HG02973 (cell line): Measurements from ENCODE around the gene NINJ1.
"Not testable (repeated sequence)": the region's sequence is repeated elsewhere in the genome, so short reads cannot be mapped to it uniquely, and the experiment has no call there.

ENCODE experiments used
- ATAC-seq: cut with Tn5 transposase; IDR thresholded peaks from one replicate; pipeline ENCODE4 v1.9.1; 2021; ENCODE audit warnings: moderate library complexity; ENCODE audit not compliant: unreplicated experiment

The NINJ1 gene

DNA sequence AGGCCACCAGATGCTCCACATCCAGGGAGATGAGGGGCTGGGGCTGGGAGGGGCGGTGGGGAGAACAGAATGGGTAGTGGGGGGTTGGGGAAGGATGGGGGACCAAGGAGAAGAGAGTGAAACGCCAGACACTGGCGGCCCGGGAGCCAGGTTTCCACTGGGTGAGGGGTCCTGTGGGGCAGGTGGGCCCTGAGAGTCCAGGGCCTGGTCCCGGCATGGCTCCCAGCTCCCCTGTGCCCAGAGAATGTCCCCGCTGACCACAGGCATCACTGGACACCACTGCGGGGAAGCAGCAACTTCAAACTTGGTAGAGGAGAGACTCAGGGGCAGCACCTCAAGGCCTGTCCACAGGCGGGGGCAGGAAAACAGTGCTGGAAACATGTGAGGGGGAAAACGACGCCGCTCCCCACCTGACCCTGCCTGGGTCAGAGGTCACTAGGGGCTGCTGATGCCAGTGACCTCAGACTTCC lies 13.2 kb downstream of the NINJ1 start:
- no peak for ATAC-seq

DNA sequence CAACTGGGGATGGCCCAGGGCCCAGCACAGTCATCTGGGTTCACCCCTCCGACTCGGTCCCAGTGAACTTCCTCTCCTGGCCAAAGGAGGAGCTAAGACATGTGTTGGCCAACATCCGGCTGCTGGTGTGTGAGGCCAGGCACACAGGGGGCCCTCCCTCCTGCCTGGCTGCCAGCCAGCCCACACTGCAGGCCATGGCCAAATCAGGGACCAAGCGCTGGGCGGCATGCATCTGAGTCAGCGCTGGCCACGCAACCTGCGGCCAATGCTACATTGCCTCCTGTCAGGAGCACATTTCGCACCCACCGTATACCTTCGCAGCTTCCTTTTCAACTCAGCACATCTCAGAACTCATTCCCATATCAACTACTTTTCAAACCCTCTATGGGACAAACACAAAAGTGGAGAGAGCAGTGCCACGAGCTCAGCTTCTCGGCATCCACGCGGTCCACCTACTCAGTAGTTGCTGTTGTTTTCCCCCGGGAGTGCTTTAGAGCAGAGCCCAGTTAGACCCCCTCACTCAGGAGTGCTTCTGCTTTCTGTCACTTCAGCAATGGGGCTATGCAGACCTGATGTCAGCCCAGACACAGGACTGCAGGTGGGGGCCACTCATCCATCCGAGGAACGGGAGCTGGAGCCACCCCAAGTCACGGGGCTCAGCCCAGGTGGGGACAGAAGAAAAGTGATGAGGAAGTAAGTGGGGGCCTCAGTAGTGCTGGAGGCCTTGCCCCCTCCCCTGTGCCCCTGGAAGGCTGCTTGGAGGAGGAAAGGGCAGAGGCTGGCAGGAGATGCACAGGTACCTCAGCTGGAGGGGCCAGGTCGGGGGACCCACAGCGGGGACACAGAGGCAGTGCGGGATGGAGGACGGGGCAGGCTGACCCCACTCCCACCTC lies 13.9 kb downstream of the NINJ1 start:
- peak; percentile 88 for ATAC-seq

DNA sequence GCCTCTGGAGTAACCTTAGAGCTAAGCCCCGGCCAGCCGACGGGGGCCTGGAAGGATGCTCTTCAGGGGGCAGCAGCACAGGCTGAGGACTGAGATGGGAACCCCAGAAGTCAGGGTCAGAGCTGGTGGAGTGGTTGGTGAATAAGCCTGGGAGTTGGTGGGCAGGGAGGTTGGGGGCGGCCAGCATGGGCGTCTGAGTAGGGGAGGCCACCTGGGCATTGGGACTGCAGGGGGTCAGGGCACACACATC lies 14.4 kb downstream of the NINJ1 start:
- ATAC-seq = no peak

DNA sequence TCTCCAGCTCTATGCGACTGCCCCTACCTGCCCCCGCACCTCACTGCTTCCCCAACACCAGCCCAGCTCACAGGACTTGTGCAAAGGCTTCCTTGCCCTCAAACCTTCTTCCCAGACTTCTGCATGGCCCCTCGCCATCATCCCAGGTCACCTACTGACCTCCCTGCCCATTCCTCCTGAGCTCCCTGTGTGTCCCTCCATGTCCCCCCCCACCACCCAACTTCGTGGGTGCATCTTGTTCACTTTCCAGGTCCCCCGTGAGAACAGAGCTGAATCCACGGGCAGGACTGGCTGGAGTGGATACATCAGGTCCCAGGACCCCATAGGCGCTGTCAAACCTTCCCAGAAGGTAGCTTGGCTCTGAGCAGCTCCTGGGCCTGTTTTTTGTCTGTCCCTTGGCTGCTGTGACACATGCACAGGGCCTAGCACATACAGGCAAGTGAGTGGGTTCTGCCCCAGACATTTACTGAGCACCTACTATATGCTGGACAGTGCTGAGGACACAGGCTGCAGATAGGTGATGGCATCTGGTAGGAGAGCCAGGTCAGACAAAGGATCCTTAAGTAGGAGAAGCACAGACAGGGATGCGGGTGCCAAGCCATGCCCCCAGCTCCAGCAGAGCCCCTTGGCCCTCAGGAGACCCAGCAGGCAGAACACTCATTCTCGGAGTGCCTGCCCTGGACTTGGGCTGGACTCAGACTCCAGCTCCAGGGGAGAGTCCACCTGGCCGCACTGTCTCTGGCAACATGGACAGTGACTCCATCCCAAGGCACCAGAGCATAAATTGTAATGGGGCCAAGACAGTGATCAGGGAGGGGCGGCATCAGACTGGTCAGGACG lies 15.0 kb downstream of the NINJ1 start:
- ATAC-seq = no peak

DNA sequence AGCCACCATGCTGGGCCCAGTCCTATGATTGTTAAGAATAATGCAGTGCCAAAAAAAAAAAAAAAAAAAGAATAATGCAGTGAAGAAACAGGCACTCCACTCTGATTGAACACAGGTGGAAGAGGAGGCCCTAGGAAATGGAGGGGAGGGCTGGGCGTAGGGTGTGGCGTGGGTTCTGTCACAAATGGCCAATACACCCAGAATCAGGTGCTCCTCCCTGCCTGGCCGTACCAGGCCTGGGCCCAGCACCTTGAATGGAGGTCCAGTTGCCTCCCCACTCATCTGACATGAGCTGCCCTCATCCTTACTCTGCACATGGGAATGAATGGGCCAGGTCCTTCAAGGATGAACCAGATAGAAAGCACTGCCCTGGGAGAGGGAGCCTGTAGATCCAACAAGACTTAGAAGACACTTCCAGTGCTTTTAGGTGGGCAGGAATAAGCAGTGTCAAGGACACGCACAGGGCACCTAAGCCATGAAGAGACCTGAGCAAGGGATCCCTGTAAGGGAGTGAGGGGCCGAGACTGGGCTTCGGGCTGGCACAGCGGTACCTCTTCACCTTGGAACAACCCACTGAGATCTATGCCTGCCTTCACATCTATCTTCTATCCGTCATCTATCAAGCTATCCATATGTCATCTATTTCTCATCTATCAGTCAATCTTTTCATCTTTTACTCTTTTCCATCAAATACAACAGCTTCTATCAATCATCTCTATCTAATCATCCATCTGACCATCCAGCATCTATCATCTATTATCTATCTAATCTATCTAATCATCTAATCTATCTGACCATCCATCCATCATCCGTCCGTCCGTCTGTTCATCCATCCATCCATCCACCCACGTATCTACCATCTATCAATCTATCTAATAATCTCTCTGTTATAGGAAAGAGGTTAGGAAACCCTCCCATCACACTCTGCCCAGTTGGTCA lies 15.9 kb downstream of the NINJ1 start:
- ATAC-seq = no peak

DNA sequence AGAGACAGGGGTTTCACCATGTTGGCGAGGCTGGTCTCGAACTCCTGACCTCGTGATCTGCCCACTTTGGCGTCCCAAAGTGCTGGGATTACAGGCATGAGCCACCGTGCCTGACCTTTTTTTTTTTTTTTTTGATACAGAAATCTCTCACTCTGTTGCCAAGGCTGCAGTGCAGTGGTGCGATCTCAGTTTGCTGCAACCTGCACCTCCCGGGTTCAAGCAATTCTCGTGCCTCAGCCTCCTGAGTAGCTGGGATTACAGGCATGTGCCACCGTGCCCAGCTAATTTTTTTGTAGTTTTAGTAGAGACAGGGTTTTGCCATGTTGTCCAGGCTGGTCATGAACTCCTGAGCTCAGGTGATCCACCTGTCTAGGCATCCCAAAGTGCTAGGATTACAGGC lies 16.5 kb downstream of the NINJ1 start:
- not testable (repeated sequence) for ATAC-seq

DNA sequence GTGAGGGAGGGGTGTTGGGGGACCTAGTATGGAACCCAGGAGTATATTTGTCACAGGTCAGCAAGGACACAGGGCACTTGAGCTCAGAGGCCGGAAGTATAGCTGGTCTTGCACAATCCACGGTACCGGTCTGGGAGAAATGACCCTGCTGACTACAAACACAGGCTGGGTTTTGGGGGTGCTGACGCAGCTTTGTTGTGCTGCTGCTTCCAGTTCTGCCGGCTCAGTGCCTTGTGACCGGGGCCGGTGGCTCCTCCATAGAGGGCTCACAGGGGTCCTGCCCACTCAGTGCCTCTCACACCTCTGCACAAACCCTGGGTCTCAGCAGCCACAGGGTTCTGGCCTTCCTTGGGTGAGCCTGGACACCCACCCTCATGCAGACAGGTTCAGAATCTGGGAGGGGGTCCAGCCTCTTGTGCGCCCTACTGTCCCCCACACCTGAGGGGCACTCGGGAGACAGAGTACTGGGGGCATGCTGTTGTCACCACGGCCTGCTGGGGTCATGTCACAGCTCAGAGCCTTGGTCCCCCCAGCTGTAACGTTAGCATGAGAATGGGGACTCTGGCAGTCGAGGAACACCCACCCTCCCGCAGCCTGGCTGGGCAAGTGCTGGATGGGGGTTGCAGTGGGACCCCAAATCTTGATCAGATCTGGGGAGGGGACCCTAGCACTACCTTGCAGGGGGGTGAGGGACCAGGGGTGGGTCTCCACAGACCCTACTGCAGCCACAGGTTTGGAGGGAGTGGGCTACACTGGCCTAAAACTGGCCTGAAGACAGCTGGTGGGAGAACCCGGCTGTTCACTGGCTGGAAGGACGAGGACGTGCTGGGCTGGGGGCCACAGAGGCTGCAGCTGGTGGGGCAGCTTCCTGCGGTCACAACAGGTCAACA lies 17.7 kb downstream of the NINJ1 start:
- ATAC-seq = no peak

DNA sequence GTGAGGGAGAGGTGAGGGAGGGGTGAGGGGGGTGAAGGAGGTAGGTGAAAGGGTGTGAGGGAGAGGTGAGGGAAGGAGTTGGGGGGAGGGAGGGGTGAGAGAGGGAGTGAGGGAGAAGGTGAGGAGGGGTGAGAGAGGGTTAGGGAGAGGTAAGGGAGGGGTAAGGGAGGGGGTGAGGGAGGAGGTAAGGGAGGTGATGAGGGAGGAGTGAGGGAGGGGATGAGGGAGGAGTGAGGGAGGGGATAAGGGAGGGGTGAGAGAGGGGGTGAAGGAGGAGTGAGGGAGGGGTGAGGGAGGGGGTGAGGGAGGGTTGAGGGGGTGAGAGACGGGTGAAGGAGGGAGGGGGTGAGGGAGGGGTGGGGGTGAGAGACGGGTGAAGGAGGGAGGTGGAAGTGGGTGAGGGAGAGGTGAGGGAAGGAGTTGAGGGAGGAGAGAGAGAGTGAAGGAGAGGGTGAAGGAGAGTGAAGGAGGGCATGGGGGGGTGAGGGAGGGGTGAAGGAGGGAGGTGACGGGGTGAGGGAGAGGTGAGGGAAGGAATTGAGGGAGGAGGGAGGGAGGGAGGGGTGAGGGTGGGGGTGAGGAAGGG lies 18.5 kb downstream of the NINJ1 start:
- no peak for ATAC-seq

DNA sequence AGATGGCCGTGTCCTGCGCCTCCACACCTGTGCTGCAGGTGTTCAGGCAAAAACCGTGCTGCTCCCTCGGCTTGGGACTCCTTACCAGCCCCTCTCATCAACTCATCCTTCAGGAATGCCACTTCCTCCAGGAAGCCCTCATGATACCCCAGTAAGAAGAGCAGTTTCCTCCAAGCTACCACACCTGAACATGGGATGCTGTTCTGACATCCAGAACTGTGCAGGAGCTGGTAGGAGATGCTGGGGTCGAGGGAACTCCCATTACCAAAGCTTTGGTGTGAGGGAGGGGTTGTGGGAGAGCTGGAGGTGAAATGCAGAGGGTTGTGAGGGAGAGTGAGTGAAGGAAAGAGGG lies 19.1 kb downstream of the NINJ1 start:
- ATAC-seq = no peak

DNA sequence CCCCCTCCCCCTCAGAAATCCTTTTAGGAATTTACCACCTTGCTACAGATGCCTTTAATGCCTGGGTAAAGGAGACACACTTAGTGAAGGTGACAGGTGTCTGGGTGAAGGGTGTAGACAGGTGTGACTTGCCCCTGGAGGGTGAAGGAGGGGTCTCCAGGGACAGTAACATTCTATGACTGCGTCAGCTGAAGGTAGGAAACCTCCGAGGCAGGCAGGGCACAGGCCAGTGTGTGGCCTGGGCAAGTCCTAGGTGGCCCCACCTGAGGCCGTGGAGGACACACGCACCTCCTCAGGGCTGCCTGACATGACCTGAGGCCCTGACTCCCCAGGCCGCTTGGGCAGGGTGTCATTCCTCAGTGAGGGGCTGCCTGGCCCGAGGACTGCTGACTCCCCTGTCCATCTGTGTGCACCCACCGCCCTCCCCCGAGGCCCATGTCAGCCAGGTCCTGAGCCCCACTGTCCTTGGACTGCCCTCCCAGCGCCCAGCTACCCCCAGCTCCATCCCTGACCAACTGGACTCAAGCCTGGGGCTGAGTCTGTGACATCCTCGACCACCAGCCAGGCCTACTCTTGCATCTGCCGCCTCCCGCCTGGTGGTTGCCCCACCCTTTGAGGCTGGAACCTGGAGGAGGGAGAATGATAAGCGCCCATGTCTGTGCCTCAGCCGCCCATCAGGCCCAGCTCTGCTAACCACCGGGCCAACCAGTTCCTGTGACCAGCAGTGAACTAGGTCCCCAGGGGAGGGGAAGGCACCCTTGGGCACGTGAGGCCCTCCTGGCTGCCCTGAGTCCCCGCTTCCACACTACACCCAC lies 19.7 kb downstream of the NINJ1 start:
- ATAC-seq = no peak

DNA sequence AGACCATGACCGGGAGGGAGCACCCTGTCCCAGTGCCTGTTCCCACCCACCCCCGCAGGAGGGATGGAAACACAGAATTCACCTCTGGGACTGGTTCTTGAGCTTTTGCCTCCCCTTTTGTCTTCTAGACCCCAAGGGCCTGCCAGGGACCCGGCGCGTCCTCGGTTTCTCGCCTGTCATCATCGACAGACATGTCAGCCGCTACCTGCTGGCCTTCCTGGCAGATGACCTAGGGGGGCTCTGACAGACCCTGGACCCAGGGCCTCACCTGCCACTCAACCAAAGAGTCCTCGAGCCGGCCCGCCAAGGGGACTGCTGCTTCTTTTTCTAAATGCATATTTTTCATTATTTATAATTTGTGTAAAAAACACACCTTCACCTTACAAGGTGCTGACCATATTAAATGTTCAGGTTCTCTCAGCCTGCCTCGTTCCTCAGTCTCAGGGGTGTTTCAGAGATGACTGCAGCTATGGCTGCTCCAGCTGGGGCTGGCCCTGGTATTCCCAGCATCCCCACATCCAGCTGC lies 21.1 kb downstream of the NINJ1 start:
- no peak for ATAC-seq

DNA sequence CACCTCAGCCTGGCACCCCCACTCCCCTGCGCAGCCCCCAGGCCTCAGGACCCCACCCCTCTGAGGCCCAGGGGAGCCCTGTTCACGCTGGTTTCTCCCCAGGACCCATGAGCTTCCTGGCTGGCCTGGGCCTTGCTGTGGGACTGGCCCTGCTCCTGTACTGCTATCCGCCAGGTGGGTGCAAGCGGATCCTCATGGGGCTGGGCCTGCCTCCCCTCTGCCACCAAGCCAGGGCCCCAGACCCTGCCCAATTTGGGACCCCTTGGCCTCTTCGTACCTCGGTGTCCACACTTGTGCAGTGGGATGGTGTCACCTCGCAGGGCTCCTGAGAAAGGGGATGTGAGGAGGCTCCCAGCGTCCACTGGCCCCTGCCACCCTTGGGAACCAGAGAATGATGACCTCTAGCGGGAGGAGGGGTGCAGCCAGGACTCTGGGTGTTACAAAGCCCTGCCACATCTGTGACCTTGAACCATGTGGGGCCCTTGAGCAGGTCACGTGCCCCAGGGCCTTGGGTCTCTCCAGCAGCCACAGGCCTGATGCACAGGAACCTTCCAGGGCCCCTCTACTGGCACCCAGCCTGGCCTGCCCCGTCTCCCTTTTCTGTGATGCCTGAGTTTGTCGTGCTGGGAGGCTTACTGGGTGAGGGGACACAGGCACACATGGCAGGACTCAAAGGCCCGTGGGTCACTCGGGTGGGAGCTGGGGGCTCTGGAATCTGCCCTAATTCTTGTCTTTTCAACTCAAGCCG lies 21.8 kb downstream of the NINJ1 start:
- ATAC-seq = no peak

DNA sequence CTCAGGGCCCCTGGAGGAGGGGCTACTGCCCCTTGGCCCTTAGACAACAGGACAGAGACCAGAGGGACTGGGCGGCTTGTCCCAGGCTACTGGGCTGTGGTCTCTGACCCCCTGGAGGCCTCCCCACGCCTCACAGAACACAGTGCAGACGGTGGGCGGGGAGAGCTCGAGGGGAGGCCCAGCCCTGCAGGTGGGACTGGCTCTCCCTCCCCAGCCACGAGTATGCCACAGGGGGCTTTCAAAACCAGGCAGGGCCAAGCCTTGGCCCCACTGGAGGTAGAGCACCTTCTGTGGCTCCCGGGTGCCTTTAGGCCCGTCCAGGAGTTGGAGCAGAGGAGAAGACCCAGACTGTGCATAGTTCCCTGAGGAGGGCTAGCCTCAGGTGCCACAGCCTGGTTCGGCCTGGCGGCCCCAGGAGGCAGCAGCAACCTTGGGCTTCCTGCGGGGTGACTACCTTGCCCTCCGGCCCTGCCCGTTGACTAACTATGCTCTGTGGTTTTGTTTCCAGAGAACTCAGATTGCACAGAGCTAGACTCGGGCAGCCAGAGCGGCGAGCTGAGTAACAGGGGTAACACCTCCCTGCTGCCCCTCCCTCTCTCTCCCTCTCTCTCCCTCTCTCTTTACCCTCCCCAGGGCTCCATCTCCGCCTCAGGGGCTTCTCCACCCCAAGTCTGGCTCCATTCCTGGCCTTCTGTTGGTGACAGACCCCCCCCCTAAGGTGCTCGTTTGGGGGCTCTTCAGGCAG lies 22.5 kb downstream of the NINJ1 start:
- no peak for ATAC-seq

DNA sequence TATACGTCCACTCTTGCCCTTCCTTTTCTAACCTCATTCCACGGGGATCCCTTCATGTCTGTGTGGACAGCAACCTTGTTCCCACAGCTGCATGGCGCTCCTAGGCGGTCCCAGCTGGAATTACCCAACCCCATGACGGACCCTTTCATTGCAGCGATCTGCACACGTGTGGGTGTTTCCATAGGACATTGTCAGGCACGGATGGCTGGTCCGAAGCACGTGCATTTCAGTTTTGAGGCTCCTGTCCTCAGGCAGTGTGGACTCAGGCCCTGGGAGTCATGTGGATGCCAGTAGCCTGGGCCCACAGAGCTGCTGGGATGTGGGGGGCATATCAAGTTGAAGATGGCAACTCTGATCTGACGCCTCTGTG lies 23.1 kb downstream of the NINJ1 start:
- ATAC-seq = no peak

DNA sequence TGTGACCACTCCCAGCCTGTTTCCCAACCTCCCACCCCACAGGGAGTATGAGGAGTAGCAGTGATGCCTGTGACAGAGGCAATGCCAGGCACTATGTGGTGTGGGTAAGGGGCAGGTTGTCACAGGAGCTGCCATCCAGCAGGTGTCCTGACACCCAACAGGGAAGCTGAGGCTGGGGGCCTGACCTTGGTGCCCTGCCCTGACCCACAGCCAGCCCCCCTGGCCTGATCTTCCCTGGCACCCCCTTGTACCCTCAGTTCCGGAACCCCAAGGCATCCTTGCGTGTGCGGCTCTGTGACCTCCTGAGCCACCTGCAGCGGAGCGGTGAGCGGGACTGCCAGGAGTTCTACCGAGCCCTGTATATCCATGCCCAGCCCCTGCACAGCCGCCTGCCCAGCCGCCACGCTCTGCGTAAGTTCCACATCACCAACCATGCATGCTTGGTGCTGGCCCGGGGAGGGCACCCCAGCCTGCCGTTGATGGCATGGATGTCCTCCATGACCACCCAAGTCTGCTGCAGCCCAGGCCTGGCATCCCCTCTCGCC lies 23.7 kb downstream of the NINJ1 start:
- ATAC-seq = no peak

DNA sequence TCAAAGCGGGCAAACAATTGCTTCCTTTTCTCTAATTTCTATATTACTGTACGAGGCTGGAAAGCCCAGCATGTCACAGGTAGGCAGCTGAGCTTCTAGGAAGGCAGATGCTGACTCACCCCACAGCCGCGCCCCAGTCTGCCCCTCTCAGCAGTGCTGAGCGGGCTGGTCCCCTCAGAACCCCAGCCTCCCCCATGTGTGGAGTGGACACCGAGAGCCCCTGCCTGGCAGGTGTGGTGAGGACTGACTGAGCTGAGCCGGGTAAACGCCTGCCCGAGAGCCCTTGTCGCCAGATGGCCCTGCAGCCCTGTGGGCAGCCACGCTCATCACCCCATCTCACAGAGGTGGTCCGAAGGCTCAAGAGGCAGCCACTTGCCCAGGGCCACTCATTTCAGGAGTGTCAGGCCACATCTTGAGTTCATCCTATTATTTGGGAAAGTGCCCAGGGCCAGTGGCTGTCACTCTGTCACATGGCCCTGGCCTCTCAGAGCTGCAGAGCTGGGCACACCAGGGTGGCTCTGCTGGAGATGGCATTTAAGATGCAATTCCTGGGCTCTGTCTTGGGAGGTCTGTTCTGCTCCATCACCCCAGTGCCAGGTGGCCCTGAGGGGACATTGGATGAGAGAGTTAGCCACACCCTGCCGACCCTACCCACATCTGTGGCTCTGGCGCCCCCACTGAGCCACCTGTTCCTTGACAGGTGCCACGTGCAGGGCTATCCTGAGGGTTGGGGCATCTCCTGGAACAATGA lies 25.6 kb downstream of the NINJ1 start:
- ATAC-seq = no peak

DNA sequence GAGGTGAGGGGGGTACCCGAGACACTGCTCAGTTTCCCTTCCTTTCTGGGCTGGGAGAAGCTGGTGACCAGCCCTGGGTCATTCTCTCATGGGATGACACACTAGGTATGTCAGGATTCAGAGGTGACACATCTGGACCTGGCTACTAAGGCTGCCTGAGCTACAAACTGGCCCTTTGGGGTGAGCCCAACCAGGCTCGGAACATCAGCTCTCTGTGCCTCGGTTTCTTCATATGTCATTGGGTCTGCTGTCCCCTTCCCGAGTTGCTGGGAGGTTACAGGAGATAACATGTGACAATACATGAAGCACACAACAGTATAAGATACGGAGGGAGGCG lies 26.3 kb downstream of the NINJ1 start:
- no peak for ATAC-seq
